Measurements from ENCODE around the gene CCDC92B.

Gene CCDC92B

GRCh38 chr17:2691069-2691871 is 58.2 kb downstream of the CCDC92B start:
- DNase-seq (ENCODE audit: low read depth): no peak
- TF ChIP-seq CTCF (conservative IDR thresholded peaks at IDR 0.05; ENCODE audit: low read depth, low read length): no peak
- no peak overlapping the region for H3K4me3 ChIP-seq (ENCODE audit: low read length)

GRCh38 chr17:2690165-2691068 is 59.0 kb downstream of the CCDC92B start:
- DNase-seq (ENCODE audit: low read depth): no peak
- no peak for TF ChIP-seq CTCF (conservative IDR thresholded peaks at IDR 0.05; ENCODE audit: low read depth, low read length)
- H3K4me3 ChIP-seq (ENCODE audit: low read length): no peak overlapping the region

GRCh38 chr17:2689411-2690164 is 59.9 kb downstream of the CCDC92B start:
- DNase-seq (ENCODE audit: low read depth): no peak
- H3K4me3 ChIP-seq (ENCODE audit: low read length): no peak overlapping the region
- TF ChIP-seq CTCF (conservative IDR thresholded peaks at IDR 0.05; ENCODE audit: low read depth, low read length): no peak

GRCh38 chr17:2688351-2689342 is 60.8 kb downstream of the CCDC92B start:
- no peak overlapping the region for H3K4me3 ChIP-seq (ENCODE audit: low read length)
- DNase-seq (ENCODE audit: low read depth): no peak
- TF ChIP-seq CTCF (conservative IDR thresholded peaks at IDR 0.05; ENCODE audit: low read depth, low read length): no peak

GRCh38 chr17:2687074-2687418 is 62.4 kb downstream of the CCDC92B start:
- no peak for DNase-seq (ENCODE audit: low read depth)
- TF ChIP-seq CTCF (conservative IDR thresholded peaks at IDR 0.05; ENCODE audit: low read depth, low read length): no peak
- H3K4me3 ChIP-seq (ENCODE audit: low read length): no peak overlapping the region

- TF ChIP-seq CTCF (conservative IDR thresholded peaks at IDR 0.05; ENCODE audit: low read depth, low read length): no peak
Measured at GRCh38 chr17:2685696-2686095, 63.8 kb downstream of the CCDC92B start.

More at GRCh38 chr17:2685696-2686095, 63.8 kb downstream of the CCDC92B start:
- no peak for DNase-seq (ENCODE audit: low read depth)
- no peak overlapping the region for H3K4me3 ChIP-seq (ENCODE audit: low read length)

Measured in retinal pigment epithelial cell (primary cell).